Measurements from ENCODE around the gene LRP4.

Gene LRP4

GRCh38 chr11:46901156-46901555, 17.2 kb downstream of the LRP4 start:
- no peak for TF ChIP-seq CTCF (IDR thresholded peaks at IDR 0.05)
- Histone ChIP-seq H3K4me3 (no peak overlapping the region), H3K27ac (no peak overlapping the region), H3K9me3 (no peaks in the 10 kb centered on the region), H3K4me1 (peaks cover 0 to 5% (median under 1%) of the 10 kb centered on the region in 4 donors), H3K36me3 (peaks cover 0 to 10% (median 0%) of the 10 kb centered on the region in 3 donors), H3K27me3 (no peaks in the 10 kb centered on the region)
- intact Hi-C loops (cut with DNase I; ENCODE audit: low total_unique reads), result no loop called here
- DNase-seq, result no peak

GRCh38 chr11:46900091-46900746, 18.1 kb downstream of the LRP4 start:
- TF ChIP-seq CTCF (IDR thresholded peaks at IDR 0.05), result no peak
- intact Hi-C loops (cut with DNase I; ENCODE audit: low total_unique reads), result no loop called here
- Histone ChIP-seq H3K36me3 (peaks cover 0 to 10% (median 0%) of the 10 kb centered on the region in 3 donors), H3K9me3 (no peaks in the 10 kb centered on the region), H3K4me3 (no peak overlapping the region), H3K4me1 (peaks cover 0 to 11% (median 3%) of the 10 kb centered on the region in 4 donors), H3K27ac (no peak overlapping the region), H3K27me3 (no peaks in the 10 kb centered on the region)
- DNase-seq, result no peak

DNA sequence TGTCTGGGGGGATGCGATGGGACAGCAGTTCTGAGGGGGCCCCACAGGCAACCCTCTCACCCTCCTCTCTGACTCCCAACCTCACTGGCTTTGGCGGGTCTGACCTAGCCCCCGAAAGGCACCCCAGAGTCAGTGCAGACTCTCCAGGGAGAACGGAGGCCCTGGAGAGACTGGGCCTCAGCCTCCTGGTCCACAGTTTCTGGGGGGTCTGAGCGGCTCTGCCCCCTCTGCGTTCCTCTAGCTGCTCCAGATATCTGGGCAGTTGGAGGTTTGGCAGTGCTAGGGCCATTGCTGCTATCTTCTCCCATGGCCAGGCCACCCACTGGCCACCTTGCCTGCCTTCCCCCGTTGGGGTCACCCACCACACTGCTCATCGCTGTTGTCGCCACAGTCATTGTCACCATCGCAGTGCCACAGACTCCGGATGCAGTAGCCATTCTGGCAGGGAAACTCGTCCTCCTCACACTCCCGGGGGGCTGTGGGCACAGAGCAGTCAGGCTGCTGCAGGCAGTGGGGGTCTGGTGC, 18.8 kb downstream of the LRP4 start:
- Histone ChIP-seq H3K4me3 (no peak overlapping the region), H3K36me3 (peaks cover 0 to 13% (median 0%) of the 10 kb centered on the region in 3 donors), H3K9me3 (no peaks in the 10 kb centered on the region), H3K27me3 (no peaks in the 10 kb centered on the region), H3K27ac (no peak overlapping the region), H3K4me1 (peaks cover 0 to 11% (median 3%) of the 10 kb centered on the region in 4 donors)
- intact Hi-C loops (cut with DNase I; ENCODE audit: low total_unique reads), result loop anchor here (10.0 kb wide), 1 partner anchor 455 kb away; the partner anchor contains the start of gene MYBPC3
- no peak for DNase-seq
- no peak for TF ChIP-seq CTCF (IDR thresholded peaks at IDR 0.05)

- TF ChIP-seq CTCF (IDR thresholded peaks at IDR 0.05), result no peak
- H3K36me3 ChIP-seq, result peaks cover 0 to 15% (median 0%) of the 10 kb centered on the region in 3 donors
- no peak overlapping the region for H3K27ac ChIP-seq
- peaks cover 0 to 11% (median 3%) of the 10 kb centered on the region in 4 donors for H3K4me1 ChIP-seq
- no peaks in the 10 kb centered on the region for H3K9me3 ChIP-seq
- DNase-seq, result no peak
- H3K27me3 ChIP-seq, result no peaks in the 10 kb centered on the region
- intact Hi-C loops (cut with DNase I; ENCODE audit: low total_unique reads), result loop anchor here (10.0 kb wide), 1 partner anchor 456 kb away; the partner anchor contains the start of gene MYBPC3
- H3K4me3 ChIP-seq, result no peak overlapping the region
Measured at GRCh38 chr11:46898396-46899095, 19.8 kb downstream of the LRP4 start.

GRCh38 chr11:46896719-46897406, 21.5 kb downstream of the LRP4 start:
- H3K27ac ChIP-seq, result no peak overlapping the region
- H3K27me3 ChIP-seq, result no peaks in the 10 kb centered on the region
- intact Hi-C loops (cut with DNase I; ENCODE audit: low total_unique reads), result loop anchor here (10.0 kb wide), 1 partner anchor 458 kb away; the partner anchor contains the start of gene MYBPC3
- no peaks in the 10 kb centered on the region for H3K9me3 ChIP-seq
- H3K36me3 ChIP-seq, result peaks cover 0 to 15% (median 4%) of the 10 kb centered on the region in 3 donors
- TF ChIP-seq CTCF (IDR thresholded peaks at IDR 0.05), result no peak
- H3K4me1 ChIP-seq, result peaks cover 0 to 11% (median 3%) of the 10 kb centered on the region in 4 donors
- no peak for DNase-seq
- no peak overlapping the region for H3K4me3 ChIP-seq

Data from tibial artery (tissue), 4 donors.